ENCODE results near the gene PCDHGA9.
"Not testable (repeated sequence)": the region's sequence is repeated elsewhere in the genome, so short reads cannot be mapped to it uniquely, and the experiment has no call there.

GRCh38 chr5:141394401-141395187, 8.0 kb upstream of the PCDHGA9 start:
- TF ChIP-seq CTCF (IDR thresholded peaks at IDR 0.05 in 2 of 3, conservative IDR thresholded peaks at IDR 0.05 in 1 of 3; ENCODE audit: control insufficient read depth in 2 of 3, extremely low read depth in 1 of 3, insufficient read depth in 1 of 3, low read depth in 3 of 3, low read length in 3 of 3); REST (IDR thresholded peaks at IDR 0.05; ENCODE audit: low read depth, low read length); POLR2AphosphoS5 (IDR thresholded peaks at IDR 0.05; ENCODE audit: low read length); TCF12 (IDR thresholded peaks at IDR 0.05; ENCODE audit: low read depth, low read length); EZH2 (IDR thresholded peaks at IDR 0.05; ENCODE audit: borderline replicate concordance, control insufficient read depth, low read depth, low read length); NFYB (IDR thresholded peaks at IDR 0.05; ENCODE audit: insufficient read depth, low read depth, low read length); SMAD1 (IDR thresholded peaks at IDR 0.05; ENCODE audit: low read depth, partially characterized antibody): not testable (repeated sequence)

Data from GM12878 (cell line).